ENCODE data around the gene DDX3X. TPM values are rescaled to one million over a fixed set of nuclear protein-coding genes. Genes with fewer than 3 reads are reported as not detected.

Gene DDX3X
- total RNA-seq, 1 donor from 2014 or later, result 595 TPM

GRCh38 chrX:41412261-41413081, 78.5 kb downstream of the DDX3X start:
- DNase-seq (ENCODE audit: low read depth), result peak; percentile 2

Other genes starting within 250 kb of the DDX3X start
- gene USP9X, start 248.7 kb upstream of the DDX3X start, total RNA-seq, result 76.1 and 176 TPM in 2 replicates
- gene NYX, start 113.2 kb downstream of the DDX3X start, total RNA-seq, result 0.05 TPM in 1 of 2 replicates, not detected in the other